ENCODE measurements around the gene ZFP64. TPM values are rescaled to one million over a fixed set of nuclear protein-coding genes. Genes with fewer than 3 reads are reported as not detected.

Gene ZFP64
- total RNA-seq, 2 experiments from 2014 or later: 2.5 to 3.2 TPM

DNA sequence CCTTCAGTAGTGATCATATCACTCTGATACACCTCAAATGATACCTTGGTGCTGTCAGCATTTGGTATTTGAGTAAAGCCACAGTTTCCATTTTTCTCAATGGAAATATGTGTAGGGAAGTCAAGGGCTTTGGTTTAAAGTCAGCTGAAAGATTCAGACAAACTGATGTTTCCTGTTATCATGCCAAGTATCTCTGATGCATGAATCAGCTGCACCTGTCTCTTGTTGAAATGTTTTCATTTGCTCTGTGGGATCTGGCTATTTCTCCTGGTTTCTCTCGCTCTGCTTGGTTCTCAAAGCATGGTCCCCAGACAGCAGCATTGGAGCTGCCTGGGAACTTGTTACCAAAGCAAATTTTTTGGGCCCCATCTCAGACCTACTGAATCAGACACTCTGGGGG is 23.5 kb downstream of the ZFP64 start:
- DNase-seq (no peak), ATAC-seq (ENCODE audit: poor library complexity) (no peak)
- Histone ChIP-seq H3K4me1 (ENCODE audit: insufficient read depth, low read length) (no peaks in the 10 kb centered on the region), H3K27me3 (ENCODE audit: control insufficient read depth in 1 of 2, insufficient read depth in 2 of 2, low read length in 2 of 2) (no peaks in the 10 kb centered on the region), H3K4me3 (ENCODE audit: low read length) (no peak overlapping the region), H3K9me3 (ENCODE audit: control insufficient read depth in 1 of 2, insufficient read depth in 1 of 2, low read length in 2 of 2) (peaks cover 0 to 4% of the 10 kb centered on the region in 2 experiments), H3K36me3 (ENCODE audit: insufficient read depth, low read length) (peaks cover 14% of the 10 kb centered on the region), H3K27ac (ENCODE audit: low read depth in 1 of 2, low read length in 2 of 2) (no peak overlapping the region)
- Mint-ChIP-seq H3K27ac (no peak overlapping the region), H3K36me3 (ENCODE audit: low read depth) (peaks cover 79% of the 10 kb centered on the region), H3K27me3 (no peaks in the 10 kb centered on the region), H3K4me3 (no peak overlapping the region), H3K9me3 (no peaks in the 10 kb centered on the region), H3K4me1 (ENCODE audit: low read depth) (no peaks in the 10 kb centered on the region)
- ChIA-PET CTCF (no interaction called here), POLR2A (interaction anchor here (0.6 kb wide), 1 partner anchor 1383 kb away, joined by 3 read pairs; no protein-coding TSS in a partner anchor)
- intact Hi-C loops (cut with DNase I, micrococcal nuclease): no loop called here
- TF ChIP-seq, protein P1, sequence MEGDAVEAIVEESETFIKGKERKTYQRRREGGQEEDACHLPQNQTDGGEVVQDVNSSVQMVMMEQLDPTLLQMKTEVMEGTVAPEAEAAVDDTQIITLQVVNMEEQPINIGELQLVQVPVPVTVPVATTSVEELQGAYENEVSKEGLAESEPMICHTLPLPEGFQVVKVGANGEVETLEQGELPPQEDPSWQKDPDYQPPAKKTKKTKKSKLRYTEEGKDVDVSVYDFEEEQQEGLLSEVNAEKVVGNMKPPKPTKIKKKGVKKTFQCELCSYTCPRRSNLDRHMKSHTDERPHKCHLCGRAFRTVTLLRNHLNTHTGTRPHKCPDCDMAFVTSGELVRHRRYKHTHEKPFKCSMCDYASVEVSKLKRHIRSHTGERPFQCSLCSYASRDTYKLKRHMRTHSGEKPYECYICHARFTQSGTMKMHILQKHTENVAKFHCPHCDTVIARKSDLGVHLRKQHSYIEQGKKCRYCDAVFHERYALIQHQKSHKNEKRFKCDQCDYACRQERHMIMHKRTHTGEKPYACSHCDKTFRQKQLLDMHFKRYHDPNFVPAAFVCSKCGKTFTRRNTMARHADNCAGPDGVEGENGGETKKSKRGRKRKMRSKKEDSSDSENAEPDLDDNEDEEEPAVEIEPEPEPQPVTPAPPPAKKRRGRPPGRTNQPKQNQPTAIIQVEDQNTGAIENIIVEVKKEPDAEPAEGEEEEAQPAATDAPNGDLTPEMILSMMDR (IDR thresholded peaks at IDR 0.05): no peak

- POLR2A ChIA-PET: no interaction called here
- peaks cover 14% of the 10 kb centered on the region for H3K36me3 ChIP-seq (ENCODE audit: insufficient read depth, low read length)
- Mint-ChIP-seq H3K27ac (no peak overlapping the region), H3K4me3 (no peak overlapping the region), H3K4me1 (ENCODE audit: low read depth) (no peaks in the 10 kb centered on the region), H3K9me3 (no peaks in the 10 kb centered on the region), H3K27me3 (no peaks in the 10 kb centered on the region), H3K36me3 (ENCODE audit: low read depth) (peaks cover 76% of the 10 kb centered on the region)
- H3K27ac ChIP-seq (ENCODE audit: low read depth in 1 of 2, low read length in 2 of 2): no peak overlapping the region
- H3K9me3 ChIP-seq (ENCODE audit: control insufficient read depth in 1 of 2, insufficient read depth in 1 of 2, low read length in 2 of 2): peaks cover 0 to 4% of the 10 kb centered on the region in 2 experiments
- H3K4me3 ChIP-seq (ENCODE audit: low read length): no peak overlapping the region
- CTCF ChIA-PET: interaction anchor here (1.5 kb wide), 1 partner anchor 17 kb away, joined by 5 read pairs; no protein-coding TSS in a partner anchor
- ATAC-seq (ENCODE audit: poor library complexity) (no peak), DNase-seq (no peak)
- no peaks in the 10 kb centered on the region for H3K4me1 ChIP-seq (ENCODE audit: insufficient read depth, low read length)
- TF ChIP-seq, protein P1 (IDR thresholded peaks at IDR 0.05): no peak
- H3K27me3 ChIP-seq (ENCODE audit: control insufficient read depth in 1 of 2, insufficient read depth in 2 of 2, low read length in 2 of 2): no peaks in the 10 kb centered on the region
- intact Hi-C loops (cut with DNase I, micrococcal nuclease): no loop called here
These were observed 24.2 kb downstream of the ZFP64 start for GRCh38 chr20:52167232-52167840.

DNA sequence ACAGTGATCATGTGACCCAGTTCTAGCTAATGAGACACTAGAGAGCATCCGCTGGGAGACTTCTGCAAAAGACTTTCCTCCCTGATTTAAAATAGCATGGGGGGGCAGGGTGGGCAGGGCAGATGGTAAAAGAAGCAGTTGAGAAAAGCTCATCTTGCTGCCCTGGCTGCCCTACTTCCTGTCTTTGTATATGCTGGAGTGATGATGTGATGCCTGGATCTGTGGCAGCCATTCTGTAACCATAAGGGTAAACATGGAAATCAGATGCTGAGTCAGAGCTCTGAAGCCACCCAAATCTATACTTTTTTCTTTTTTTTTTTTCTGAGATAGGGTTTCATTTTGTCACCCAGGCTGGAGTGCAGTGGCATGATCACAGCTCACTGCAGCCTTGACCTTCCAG is 25.4 kb downstream of the ZFP64 start:
- ChIA-PET CTCF (interaction anchor here (0.7 to 1.5 kb wide), 2 partner anchors 16 to 19 kb away, joined by 3 to 5 read pairs; no protein-coding TSS in a partner anchor), POLR2A (no interaction called here)
- Histone ChIP-seq H3K4me3 (ENCODE audit: low read length) (no peak overlapping the region), H3K4me1 (ENCODE audit: insufficient read depth, low read length) (no peaks in the 10 kb centered on the region), H3K36me3 (ENCODE audit: insufficient read depth, low read length) (peaks cover 19% of the 10 kb centered on the region), H3K27me3 (ENCODE audit: control insufficient read depth in 1 of 2, insufficient read depth in 2 of 2, low read length in 2 of 2) (no peaks in the 10 kb centered on the region), H3K9me3 (ENCODE audit: control insufficient read depth in 1 of 2, insufficient read depth in 1 of 2, low read length in 2 of 2) (peaks cover 0 to 4% of the 10 kb centered on the region in 2 experiments), H3K27ac (ENCODE audit: low read depth in 1 of 2, low read length in 2 of 2) (no peak overlapping the region)
- no peaks in the 10 kb centered on the region for H3K4me1 Mint-ChIP-seq (ENCODE audit: low read depth)
- no peak overlapping the region for H3K4me3 Mint-ChIP-seq
- ATAC-seq (ENCODE audit: poor library complexity) (no peak), DNase-seq (no peak)
- TF ChIP-seq, protein P1 (IDR thresholded peaks at IDR 0.05): no peak
- H3K27me3 Mint-ChIP-seq: no peaks in the 10 kb centered on the region
- H3K27ac Mint-ChIP-seq: no peak overlapping the region
- intact Hi-C loops (cut with DNase I, micrococcal nuclease): no loop called here
- no peaks in the 10 kb centered on the region for H3K9me3 Mint-ChIP-seq
- H3K36me3 Mint-ChIP-seq (ENCODE audit: low read depth): peaks cover 75% of the 10 kb centered on the region

All from CD4-positive, alpha-beta T cell (primary cell).